MM.1S (cell line): Measurements from ENCODE around the gene NFAM1.

Experiments used
- DNase-seq: peaks from one replicate; pipeline ENCODE4 v3.0.0-alpha.2; 2015
- H2AFZ ChIP-seq: fragments of 300-600 bp; sonication (generic); 2 replicates; pipeline ENCODE4 v1.6.0; 2016; ENCODE audit warnings: antibody characterized with exemption, low read length
- H3F3A ChIP-seq: fragments of 300-600 bp; sonication (generic); 2 replicates; pipeline ENCODE4 v1.6.1; 2016; ENCODE audit warnings: mild to moderate bottlenecking, antibody characterized with exemption, low read length, moderate library complexity, mixed read lengths; ENCODE audit not compliant: insufficient read depth
- H3K27ac ChIP-seq: fragments of 300-600 bp; sonication (generic); 2 replicates; pipeline ENCODE4 v1.5.1; 2016; ENCODE audit warnings: mild to moderate bottlenecking, low read length
- H3K27me3 ChIP-seq: fragments of 300-600 bp; sonication (generic); replicated peaks from 2 replicates; pipeline ENCODE4 v1.6.0; 2016; ENCODE audit warnings: low read length; ENCODE audit not compliant: insufficient read depth
- H3K36me3 ChIP-seq: fragments of 300-600 bp; sonication (generic); replicated peaks from 2 replicates; pipeline ENCODE4 v1.6.1; 2016; ENCODE audit warnings: mild to moderate bottlenecking, low read length, mixed read lengths; ENCODE audit not compliant: insufficient read depth
- H3K4me1 ChIP-seq: fragments of 300-600 bp; sonication (generic); 2 replicates; pipeline ENCODE4 v1.6.1; 2016; ENCODE audit warnings: low read length, mixed read lengths
- H3K4me2 ChIP-seq: fragments of 300-600 bp; sonication (generic); 2 replicates; pipeline ENCODE4 v1.6.0; 2016; ENCODE audit warnings: low read depth, low read length
- H3K4me3 ChIP-seq: fragments of 300-600 bp; sonication (generic); 2 replicates; pipeline ENCODE4 v1.5.1; 2016; ENCODE audit warnings: low read length, mixed read lengths
- H3K79me2 ChIP-seq: fragments of 300-600 bp; sonication (generic); 2 replicates; pipeline ENCODE4 v1.6.1; 2016; ENCODE audit warnings: mixed run types, low read length, mixed read lengths
- H3K9ac ChIP-seq: fragments of 300-600 bp; sonication (generic); 2 replicates; pipeline ENCODE4 v1.6.1; 2016; ENCODE audit warnings: low read length, mixed read lengths
- H3K9me2 ChIP-seq: fragments of 300-600 bp; sonication (generic); replicated peaks from 2 replicates; pipeline ENCODE4 v1.6.1; 2016; ENCODE audit warnings: mild to moderate bottlenecking, low read length, mixed read lengths; ENCODE audit not compliant: insufficient read depth
- H3K9me3 ChIP-seq: fragments of 300-600 bp; sonication (generic); replicated peaks from 2 replicates; pipeline ENCODE4 v1.6.1; 2016; ENCODE audit warnings: mild to moderate bottlenecking, low read length, mixed read lengths; ENCODE audit not compliant: insufficient read depth
- H4K20me1 ChIP-seq: fragments of 300-600 bp; sonication (generic); 2 replicates; pipeline ENCODE4 v1.6.1; 2016; ENCODE audit warnings: mild to moderate bottlenecking, low read length, moderate library complexity, mixed read lengths; ENCODE audit not compliant: insufficient read depth
- EZH2 ChIP-seq: fragments of 300-600 bp; sonication (generic); optimal IDR thresholded peaks from 2 replicates; pipeline ENCODE3; 2017; ENCODE audit warnings: low read depth, mild to moderate bottlenecking, antibody characterized with exemption, low read length, mixed read lengths
- EZH2phosphoT487 ChIP-seq: fragments of 300-600 bp; sonication (generic); IDR thresholded peaks from 2 replicates; pipeline ENCODE4 v1.6.1; 2018; ENCODE audit warnings: antibody characterized with exemption, low read length
- TF ChIP-seq, protein P1 (sequence below): fragments of 300-600 bp; sonication (generic); IDR thresholded peaks from 2 replicates; pipeline ENCODE4 v1.5.1; 2016; ENCODE audit warnings: antibody characterized with exemption, low read length, mixed read lengths

The NFAM1 gene

DNA sequence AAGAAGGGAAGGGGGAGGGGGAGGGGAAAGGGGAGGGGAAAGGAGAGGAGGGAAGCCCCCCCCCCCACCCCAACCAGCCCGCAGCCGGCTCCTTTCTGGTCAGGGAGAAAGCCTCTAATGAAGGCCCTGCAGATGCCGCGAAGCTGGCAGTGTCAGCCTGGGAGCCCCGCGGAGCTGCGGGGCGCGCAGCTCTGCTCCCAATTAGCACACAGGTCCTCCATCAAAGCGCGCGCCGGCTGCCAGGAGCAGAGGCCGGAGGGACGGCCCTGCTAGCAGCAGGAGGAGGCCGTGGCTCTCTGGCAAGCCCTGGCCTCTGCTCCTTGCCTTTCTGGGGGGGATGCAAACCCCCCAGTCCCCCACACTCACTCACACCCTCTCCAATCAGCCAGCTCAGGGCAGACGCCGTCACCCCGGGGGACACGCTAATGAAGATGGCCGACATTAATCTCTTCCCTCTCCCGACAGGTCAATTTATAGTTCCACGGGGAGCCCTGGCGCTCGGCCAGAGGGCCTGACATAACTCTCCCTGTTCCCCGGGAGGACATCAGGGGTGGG, 91.3 kb downstream of the NFAM1 start:
- Histone ChIP-seq H3K4me3 (no peak overlapping the region), H4K20me1 (no peaks in the 10 kb centered on the region), H3K79me2 (no peaks in the 10 kb centered on the region), H3F3A (no peaks in the 10 kb centered on the region), H3K27ac (no peak overlapping the region), H3K9ac (no peak overlapping the region), H3K36me3 (no peaks in the 10 kb centered on the region), H3K4me2 (no peak overlapping the region), H3K4me1 (no peaks in the 10 kb centered on the region), H3K9me2 (no peaks in the 10 kb centered on the region), H2AFZ (no peak overlapping the region), H3K27me3 (peaks cover 78% of the 10 kb centered on the region), H3K9me3 (no peaks in the 10 kb centered on the region)
- TF ChIP-seq, protein P1, sequence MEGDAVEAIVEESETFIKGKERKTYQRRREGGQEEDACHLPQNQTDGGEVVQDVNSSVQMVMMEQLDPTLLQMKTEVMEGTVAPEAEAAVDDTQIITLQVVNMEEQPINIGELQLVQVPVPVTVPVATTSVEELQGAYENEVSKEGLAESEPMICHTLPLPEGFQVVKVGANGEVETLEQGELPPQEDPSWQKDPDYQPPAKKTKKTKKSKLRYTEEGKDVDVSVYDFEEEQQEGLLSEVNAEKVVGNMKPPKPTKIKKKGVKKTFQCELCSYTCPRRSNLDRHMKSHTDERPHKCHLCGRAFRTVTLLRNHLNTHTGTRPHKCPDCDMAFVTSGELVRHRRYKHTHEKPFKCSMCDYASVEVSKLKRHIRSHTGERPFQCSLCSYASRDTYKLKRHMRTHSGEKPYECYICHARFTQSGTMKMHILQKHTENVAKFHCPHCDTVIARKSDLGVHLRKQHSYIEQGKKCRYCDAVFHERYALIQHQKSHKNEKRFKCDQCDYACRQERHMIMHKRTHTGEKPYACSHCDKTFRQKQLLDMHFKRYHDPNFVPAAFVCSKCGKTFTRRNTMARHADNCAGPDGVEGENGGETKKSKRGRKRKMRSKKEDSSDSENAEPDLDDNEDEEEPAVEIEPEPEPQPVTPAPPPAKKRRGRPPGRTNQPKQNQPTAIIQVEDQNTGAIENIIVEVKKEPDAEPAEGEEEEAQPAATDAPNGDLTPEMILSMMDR, result no peak
- no peak for TF ChIP-seq EZH2
- TF ChIP-seq EZH2phosphoT487, result no peak
- DNase-seq, result no peak

DNA sequence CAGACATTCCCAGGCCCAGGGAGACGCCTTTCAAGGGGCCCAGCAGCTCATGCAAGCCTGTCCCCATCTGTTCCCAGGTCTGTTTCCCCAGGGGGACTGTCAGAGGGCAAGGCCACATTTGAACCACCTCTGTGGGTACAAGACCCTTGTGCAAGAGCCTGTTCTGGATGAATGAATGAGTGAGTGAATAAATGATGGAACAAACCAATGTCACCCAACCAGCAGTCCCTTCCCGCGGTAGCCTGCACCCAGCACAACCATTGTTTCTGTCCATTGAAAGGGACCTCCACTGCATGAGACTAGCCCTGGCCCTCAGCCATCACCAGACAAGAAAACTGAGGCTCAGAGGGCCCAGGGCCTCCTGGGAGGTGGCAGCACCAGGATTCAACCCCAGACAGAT, 92.1 kb downstream of the NFAM1 start:
- Histone ChIP-seq H4K20me1 (no peaks in the 10 kb centered on the region), H2AFZ (no peak overlapping the region), H3K27ac (no peak overlapping the region), H3K27me3 (peaks cover 81% of the 10 kb centered on the region), H3K79me2 (no peaks in the 10 kb centered on the region), H3K4me1 (no peaks in the 10 kb centered on the region), H3K9me3 (no peaks in the 10 kb centered on the region), H3K4me3 (no peak overlapping the region), H3K9me2 (no peaks in the 10 kb centered on the region), H3K9ac (no peak overlapping the region), H3F3A (no peaks in the 10 kb centered on the region), H3K36me3 (no peaks in the 10 kb centered on the region), H3K4me2 (no peak overlapping the region)
- DNase-seq, result no peak
- TF ChIP-seq, protein P1, result no peak
- no peak for TF ChIP-seq EZH2
- no peak for TF ChIP-seq EZH2phosphoT487

DNA sequence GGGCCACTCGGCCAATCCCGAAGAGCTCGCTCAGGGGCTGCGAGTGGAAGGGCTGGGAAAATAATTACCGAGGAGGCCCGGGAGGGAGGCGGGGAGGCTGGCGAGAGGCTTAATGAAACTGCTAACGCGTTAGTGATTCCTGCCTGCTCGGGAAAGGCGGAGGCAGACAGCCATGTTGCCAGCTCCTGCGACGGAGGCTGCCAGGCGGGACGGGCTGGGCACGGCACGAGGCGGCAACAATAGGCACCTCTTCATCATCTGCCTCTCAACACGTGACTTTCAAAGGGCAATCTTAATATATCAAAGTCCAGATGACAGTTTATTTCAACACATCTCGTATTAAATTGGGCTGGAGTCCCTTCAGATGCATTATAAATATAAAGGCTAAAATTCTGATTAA, 93.7 kb downstream of the NFAM1 start:
- Histone ChIP-seq H3K36me3 (no peaks in the 10 kb centered on the region), H4K20me1 (no peaks in the 10 kb centered on the region), H3K4me3 (no peak overlapping the region), H3F3A (no peaks in the 10 kb centered on the region), H3K4me2 (no peak overlapping the region), H3K9me3 (no peaks in the 10 kb centered on the region), H3K79me2 (no peaks in the 10 kb centered on the region), H3K27me3 (peaks cover 73% of the 10 kb centered on the region), H3K27ac (no peak overlapping the region), H3K4me1 (no peaks in the 10 kb centered on the region), H2AFZ (no peak overlapping the region), H3K9me2 (no peaks in the 10 kb centered on the region), H3K9ac (no peak overlapping the region)
- no peak for DNase-seq
- TF ChIP-seq, protein P1, result no peak
- TF ChIP-seq EZH2, result no peak
- TF ChIP-seq EZH2phosphoT487, result no peak
